Cardiac fibroblast (primary cell): Measurements from ENCODE around the gene CYB561D1.
"Not testable (repeated sequence)": the region's sequence is repeated elsewhere in the genome, so short reads cannot be mapped to it uniquely, and the experiment has no call there.

Experiments used
- DNase-seq, 2 donors: peaks; one replicate each; pipeline versions ENCODE4 v3.0.0 to v3.0.0-alpha.2; 2010; ENCODE audit warnings: low read depth in 2 of 2
- H3K4me3 ChIP-seq, 2 donors: replicated peaks in 1 of 2; 1 replicate in 1 of 2; 2 replicates in 1 of 2; pipeline ENCODE4 v1.5.1; 2011; ENCODE audit warnings: low read depth in 2 of 2, low read length in 2 of 2, mild to moderate bottlenecking in 2 of 2, moderate library complexity in 1 of 2
- CTCF ChIP-seq: IDR thresholded peaks from one replicate; pipeline ENCODE4 v1.5.1; 2011; ENCODE audit warnings: low read depth, mild to moderate bottlenecking, low read length, inconsistent platforms

Gene CYB561D1

GRCh38 chr1:109493805-109494539 lies at the start of gene CYB561D1:
Gene CYB561D1 (plus strand): TSS chr1:109494094. CDS start chr1:109494140, 46 bp downstream.
- TF ChIP-seq CTCF = peak; percentile 66
- H3K4me3 ChIP-seq = peak within 1 kb of the TSS; percentile 81 to 94
- peak; percentile 84 to 87 for DNase-seq

GRCh38 chr1:109444346-109444745 lies 49.5 kb upstream of the CYB561D1 start:
- TF ChIP-seq CTCF = no peak
- H3K4me3 ChIP-seq = no peak overlapping the region
- DNase-seq = peak in 1 of 2 donors; percentile 27

- H3K4me3 ChIP-seq, DNase-seq: not testable (repeated sequence)
Measured at GRCh38 chr1:109445949-109446695, 47.8 kb upstream of the CYB561D1 start.

- H3K4me3 ChIP-seq = no peak overlapping the region
- no peak for DNase-seq
- TF ChIP-seq CTCF = no peak
Measured at GRCh38 chr1:109447524-109447923, 46.4 kb upstream of the CYB561D1 start.

- TF ChIP-seq CTCF = no peak
- no peak overlapping the region for H3K4me3 ChIP-seq
- no peak for DNase-seq
Measured at GRCh38 chr1:109454497-109455133, 39.3 kb upstream of the CYB561D1 start.

GRCh38 chr1:109457819-109458218 lies 36.1 kb upstream of the CYB561D1 start:
- no peak for DNase-seq
- H3K4me3 ChIP-seq = no peak overlapping the region
- no peak for TF ChIP-seq CTCF

GRCh38 chr1:109466125-109466451 lies 27.8 kb upstream of the CYB561D1 start:
- DNase-seq = no peak
- TF ChIP-seq CTCF = no peak
- H3K4me3 ChIP-seq = peak overlapping the region; percentile 46 to 47
